Fibroblast of lung (primary cell): ENCODE results near the gene ABCD1. TPM values are rescaled to one million over a fixed set of nuclear protein-coding genes. Genes with fewer than 3 reads are reported as not detected.

ENCODE experiments used
- DNase-seq, 2 donors: peaks; one replicate each; pipeline versions ENCODE4 v3.0.0 to v3.0.0-alpha.2; 2010; ENCODE audit warnings: low read depth in 2 of 2
- H2AFZ ChIP-seq: 2 replicates; pipeline ENCODE4 v1.5.1; 2012; ENCODE audit warnings: low read length, control low read depth, inconsistent platforms
- H3K27ac ChIP-seq: 2 replicates; pipeline ENCODE4 v1.5.1; 2011; ENCODE audit warnings: low read length, control low read depth; ENCODE audit not compliant: insufficient read depth
- H3K27me3 ChIP-seq: 2 replicates; pipeline ENCODE4 v1.5.1; 2011; ENCODE audit warnings: mild to moderate bottlenecking, low read length; ENCODE audit not compliant: control insufficient read depth, insufficient read depth
- H3K36me3 ChIP-seq: 2 replicates; pipeline ENCODE4 v1.5.1; 2011; ENCODE audit warnings: low read length; ENCODE audit not compliant: control insufficient read depth, insufficient read depth
- H3K4me1 ChIP-seq: 2 replicates; pipeline ENCODE4 v1.5.1; 2011; ENCODE audit warnings: low read length; ENCODE audit not compliant: control insufficient read depth, insufficient read depth; ENCODE audit errors: extremely low read depth
- H3K4me2 ChIP-seq: 2 replicates; pipeline ENCODE4 v1.5.1; 2011; ENCODE audit warnings: low read length, control low read depth; ENCODE audit not compliant: insufficient read depth; ENCODE audit errors: extremely low read depth
- H3K4me3 ChIP-seq, 4 experiments: fragments of 200-600 bp in 1 of 4; sonication (generic) in 1 of 4; replicated peaks in 1 of 4; 2 replicates each; pipeline ENCODE4 v1.5.1; 2011 to 2016; ENCODE audit warnings: low read length in 4 of 4, low read depth in 3 of 4, mild to moderate bottlenecking in 3 of 4, control low read depth in 2 of 4, inconsistent platforms in 1 of 4, mixed read lengths in 1 of 4; ENCODE audit not compliant: insufficient read depth in 1 of 4; ENCODE audit errors: control extremely low read depth in 1 of 4
- H3K79me2 ChIP-seq: 2 replicates; pipeline ENCODE4 v1.5.1; 2012; ENCODE audit warnings: mild to moderate bottlenecking, low read length, inconsistent platforms; ENCODE audit not compliant: control insufficient read depth, insufficient read depth
- H3K9ac ChIP-seq: 2 replicates; pipeline ENCODE4 v1.5.1; 2011; ENCODE audit warnings: mild to moderate bottlenecking, low read length, control low read depth; ENCODE audit not compliant: insufficient read depth
- H3K9me3 ChIP-seq: 2 replicates; pipeline ENCODE4 v1.5.1; 2012; ENCODE audit warnings: low read depth, low read length; ENCODE audit not compliant: control insufficient read depth, insufficient read depth
- H4K20me1 ChIP-seq: 2 replicates; pipeline ENCODE4 v1.5.1; 2011; ENCODE audit warnings: low read length; ENCODE audit not compliant: control insufficient read depth, insufficient read depth; ENCODE audit errors: extremely low read depth
- EZH2 ChIP-seq: IDR thresholded peaks from 2 replicates; pipeline ENCODE4 v1.5.1; 2012; ENCODE audit warnings: low read length, control low read depth, mild to moderate bottlenecking; ENCODE audit errors: missing control alignments
- polyA plus RNA-seq, 2 donors: library from polyadenylated mRNA; depleted of rRNA in 1 of 2; stranded (reverse) in 1 of 2; unstranded in 1 of 2; fragments of >200 nt; gene quantifications; 2 replicates each; pipeline ENCODE4 v1.2.1, GENCODE V29; 2011 to 2012; ENCODE audit warnings: missing spikeins in 1 of 2
- total RNA-seq: library from RNA; depleted of rRNA; stranded (reverse); fragments of >200 nt; gene quantifications from 2 replicates; pipeline ENCODE4 v1.2.1, GENCODE V29; 2014
- TF ChIP-seq, protein P1 (sequence below), 2 donors: IDR thresholded peaks in 1 of 2; conservative IDR thresholded peaks in 1 of 2; 1 replicate in 1 of 2; 2 replicates in 1 of 2; pipeline ENCODE4 v1.5.1; 2011 to 2012; ENCODE audit warnings: low read length in 2 of 2, control low read depth in 1 of 2, inconsistent platforms in 1 of 2, low read depth in 1 of 2, mild to moderate bottlenecking in 1 of 2

Gene ABCD1
- total and polyA plus RNA-seq, 2 donors (not counting 1 experiment from before 2014, with no cell fraction given) = 4.0 to 12.7 TPM

DNA sequence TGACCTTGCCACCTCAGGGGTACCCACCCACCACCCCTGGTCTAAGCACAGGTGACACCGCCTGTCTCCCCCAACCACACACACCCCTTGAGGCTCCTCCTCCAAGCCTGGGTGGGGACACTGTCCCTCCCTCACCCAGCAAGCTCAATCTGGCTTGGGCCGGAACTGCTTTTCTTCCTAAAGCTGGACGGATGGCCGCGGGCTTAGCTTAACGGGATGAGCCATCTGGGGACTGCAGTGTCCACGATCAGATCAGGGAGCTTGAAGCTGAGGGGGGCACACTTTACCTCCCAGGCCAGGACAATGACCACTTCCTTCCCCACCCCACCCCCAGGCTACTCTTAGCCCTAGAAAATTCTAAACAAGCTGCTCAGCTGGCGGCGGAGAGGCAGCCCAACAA, 37.9 kb upstream of the ABCD1 start:
- no peaks in the 10 kb centered on the region for H3K79me2 ChIP-seq
- H3K9ac ChIP-seq = no peak overlapping the region
- H3K9me3 ChIP-seq = no peaks in the 10 kb centered on the region
- no peak for DNase-seq
- no peak overlapping the region for H3K4me3 ChIP-seq
- no peaks in the 10 kb centered on the region for H4K20me1 ChIP-seq
- H3K4me2 ChIP-seq = no peak overlapping the region
- H3K27me3 ChIP-seq = no peaks in the 10 kb centered on the region
- no peaks in the 10 kb centered on the region for H3K36me3 ChIP-seq
- no peak overlapping the region for H3K27ac ChIP-seq
- H2AFZ ChIP-seq = no peak overlapping the region
- no peak for TF ChIP-seq EZH2
- TF ChIP-seq, protein P1, sequence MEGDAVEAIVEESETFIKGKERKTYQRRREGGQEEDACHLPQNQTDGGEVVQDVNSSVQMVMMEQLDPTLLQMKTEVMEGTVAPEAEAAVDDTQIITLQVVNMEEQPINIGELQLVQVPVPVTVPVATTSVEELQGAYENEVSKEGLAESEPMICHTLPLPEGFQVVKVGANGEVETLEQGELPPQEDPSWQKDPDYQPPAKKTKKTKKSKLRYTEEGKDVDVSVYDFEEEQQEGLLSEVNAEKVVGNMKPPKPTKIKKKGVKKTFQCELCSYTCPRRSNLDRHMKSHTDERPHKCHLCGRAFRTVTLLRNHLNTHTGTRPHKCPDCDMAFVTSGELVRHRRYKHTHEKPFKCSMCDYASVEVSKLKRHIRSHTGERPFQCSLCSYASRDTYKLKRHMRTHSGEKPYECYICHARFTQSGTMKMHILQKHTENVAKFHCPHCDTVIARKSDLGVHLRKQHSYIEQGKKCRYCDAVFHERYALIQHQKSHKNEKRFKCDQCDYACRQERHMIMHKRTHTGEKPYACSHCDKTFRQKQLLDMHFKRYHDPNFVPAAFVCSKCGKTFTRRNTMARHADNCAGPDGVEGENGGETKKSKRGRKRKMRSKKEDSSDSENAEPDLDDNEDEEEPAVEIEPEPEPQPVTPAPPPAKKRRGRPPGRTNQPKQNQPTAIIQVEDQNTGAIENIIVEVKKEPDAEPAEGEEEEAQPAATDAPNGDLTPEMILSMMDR (conservative IDR thresholded peaks at IDR 0.05 in 1 of 2, IDR thresholded peaks at IDR 0.05 in 1 of 2; ENCODE audit: low read depth in 1 of 2, low read length in 2 of 2) = no peak
- H3K4me1 ChIP-seq = no peaks in the 10 kb centered on the region

DNA sequence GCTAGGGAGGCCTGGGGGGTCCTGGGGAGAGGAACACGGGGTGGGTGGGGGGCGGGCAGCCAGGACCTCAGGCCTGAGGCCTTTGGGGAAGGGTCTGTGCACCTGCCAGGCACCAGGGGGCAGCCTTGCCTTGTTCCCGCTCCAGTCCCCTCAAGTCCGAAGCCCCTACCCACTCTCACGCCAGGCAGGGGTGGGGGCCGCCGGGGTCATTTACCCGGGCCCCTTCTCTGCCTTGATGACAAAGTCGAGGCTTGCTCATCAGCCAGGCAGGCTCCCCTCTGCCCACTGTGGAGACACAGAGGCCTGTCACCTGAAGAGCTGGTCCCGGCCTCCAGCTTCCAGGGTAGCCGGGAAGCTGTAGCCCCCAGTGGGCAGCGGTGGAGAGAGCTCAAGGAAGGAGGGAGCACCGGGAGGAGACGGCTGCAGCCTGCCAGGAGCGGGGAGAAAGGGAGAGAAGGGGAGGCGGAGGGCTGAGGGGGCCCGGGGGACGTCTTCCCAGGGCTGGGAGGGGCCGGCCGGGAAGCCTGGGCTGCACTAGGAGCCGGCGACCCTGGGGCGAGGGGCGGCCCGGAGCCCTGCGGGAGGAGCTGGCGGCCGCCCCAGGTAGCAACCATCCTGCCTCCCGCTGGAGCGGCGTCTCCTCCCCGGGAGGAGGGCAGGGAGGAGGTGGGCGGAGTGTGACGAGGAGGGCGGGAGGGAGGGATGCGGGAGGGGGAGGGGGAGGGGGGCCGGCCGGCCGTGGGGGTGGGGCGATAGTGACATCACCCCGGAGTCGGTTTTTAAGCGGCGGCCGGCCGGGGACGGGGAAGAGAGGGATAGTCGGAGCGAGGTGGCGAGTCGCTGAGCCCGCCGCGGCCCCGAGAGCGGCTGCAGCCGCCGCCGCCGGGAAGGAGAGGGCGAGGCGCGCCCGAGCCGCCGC, 37.3 kb upstream of the ABCD1 start, which contains the start of gene SLC6A8:
Gene SLC6A8 (plus strand): TSS at position 806 of the 919 bp plus-strand sequence. CDS start 649 bp downstream, outside the sequence.
- peak within 1 kb of the TSS; percentile 13 for H3K4me2 ChIP-seq
- H3K9me3 ChIP-seq = no peaks in the 10 kb centered on the region
- TF ChIP-seq EZH2 = no peak
- TF ChIP-seq, protein P1 (conservative IDR thresholded peaks at IDR 0.05 in 1 of 2, IDR thresholded peaks at IDR 0.05 in 1 of 2; ENCODE audit: low read depth in 1 of 2, low read length in 2 of 2) = peak; percentile 11 to 25
- H2AFZ ChIP-seq = no peak within 1 kb of the TSS
- peak within 1 kb of the TSS in 2 of 4 experiments; percentile 17 to 42 for H3K4me3 ChIP-seq
- no peak within 1 kb of the TSS for H3K9ac ChIP-seq
- H3K79me2 ChIP-seq = no peaks in the 10 kb centered on the region
- no peaks in the 10 kb centered on the region for H3K27me3 ChIP-seq
- no peaks in the 10 kb centered on the region for H4K20me1 ChIP-seq
- H3K36me3 ChIP-seq = no peaks in the 10 kb centered on the region
- no peak within 1 kb of the TSS for H3K27ac ChIP-seq
- H3K4me1 ChIP-seq = no peaks in the 10 kb centered on the region
- peak; percentile 52 to 53 for DNase-seq

DNA sequence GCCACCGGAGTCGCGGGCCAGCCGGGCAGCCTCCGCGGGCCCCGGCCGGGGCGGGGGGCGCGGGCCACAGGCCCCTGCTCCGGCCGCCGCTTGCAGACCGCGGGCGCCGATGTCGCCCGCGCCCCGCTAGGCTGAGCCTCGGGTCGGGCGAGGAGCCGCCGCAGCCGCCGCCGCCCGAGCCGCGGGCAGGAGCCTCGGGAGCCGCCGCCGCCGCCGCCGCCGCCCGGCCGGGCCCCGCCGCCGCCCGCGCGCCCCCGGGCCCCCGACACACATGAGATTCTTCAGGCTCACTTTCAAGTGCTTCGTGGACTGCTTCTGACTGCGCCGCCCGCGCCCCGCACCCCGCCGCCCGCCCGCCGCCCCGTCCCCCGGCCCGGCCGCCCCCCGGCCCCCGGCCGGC, 36.6 kb upstream of the ABCD1 start:
- Histone ChIP-seq H3K27ac (no peak overlapping the region), H3K27me3 (no peaks in the 10 kb centered on the region), H3K9ac (no peak overlapping the region), H2AFZ (no peak overlapping the region), H3K36me3 (no peaks in the 10 kb centered on the region), H3K79me2 (no peaks in the 10 kb centered on the region), H3K4me1 (no peaks in the 10 kb centered on the region), H4K20me1 (no peaks in the 10 kb centered on the region), H3K4me2 (no peak overlapping the region), H3K4me3 (no peak overlapping the region), H3K9me3 (no peaks in the 10 kb centered on the region)
- DNase-seq = no peak
- TF ChIP-seq, protein P1 (conservative IDR thresholded peaks at IDR 0.05 in 1 of 2, IDR thresholded peaks at IDR 0.05 in 1 of 2; ENCODE audit: low read depth in 1 of 2, low read length in 2 of 2) = no peak
- no peak for TF ChIP-seq EZH2
